HepG2 (cell line): ENCODE data around the gene FRMD1.

Experiments used
- POLR2A ChIP-seq, 2 experiments: IDR thresholded peaks; 2 replicates each; pipeline ENCODE4 v1.6.1; 2011; ENCODE audit warnings: low read depth in 2 of 2, low read length in 2 of 2, mild to moderate bottlenecking in 1 of 2, moderate library complexity in 1 of 2; ENCODE audit not compliant: insufficient read depth in 1 of 2
- SP1 ChIP-seq, 2 experiments: fragments of 450-650 bp in 1 of 2; sonication (generic) in 1 of 2; formaldehyde crosslinking in 1 of 2; IDR thresholded peaks; 2 replicates each; pipeline versions ENCODE4 v1.4.0 to v1.6.1; 2016 to 2020; ENCODE audit warnings: missing genetic modification reagents in 1 of 2

DNA sequence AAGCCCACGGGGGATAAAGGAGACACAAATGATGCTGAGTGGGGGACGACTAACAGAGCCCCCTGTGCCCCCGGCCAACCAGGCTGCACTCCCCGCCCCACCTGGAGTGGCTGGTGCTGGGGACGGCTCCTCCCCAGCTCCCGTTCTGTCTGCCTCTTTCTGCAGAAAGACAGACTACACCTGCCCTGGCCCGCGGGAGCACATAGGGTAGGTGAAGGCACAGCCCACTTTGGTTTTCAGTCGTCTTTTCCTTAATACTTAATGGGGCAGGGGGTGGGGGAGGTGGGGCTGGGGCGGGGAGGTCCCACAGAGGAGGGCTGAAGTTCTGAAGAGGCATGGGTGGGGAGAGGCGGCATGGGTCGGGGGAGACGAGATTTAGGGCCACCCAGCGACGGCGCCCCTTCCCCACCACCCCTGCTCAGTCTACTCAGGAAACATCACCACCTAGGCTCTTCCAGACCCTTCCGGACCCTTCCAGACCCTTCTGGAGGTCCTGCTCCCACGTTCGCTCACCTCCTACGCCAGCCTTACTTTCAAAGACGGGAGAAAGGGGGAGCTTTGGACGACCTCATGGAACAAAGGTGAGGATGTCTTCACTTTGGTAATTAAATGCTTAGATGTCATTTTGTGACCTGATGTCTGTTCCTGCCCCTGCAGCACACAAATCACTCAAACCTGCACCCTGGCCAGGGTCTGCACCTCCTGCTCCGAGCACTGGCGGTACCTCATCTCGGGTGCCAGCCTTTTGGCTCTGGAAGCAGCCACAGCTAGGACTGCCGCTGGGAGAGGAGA lies 21.2 kb upstream of the FRMD1 start:
- TF ChIP-seq SP1 (IDR thresholded peaks at IDR 0.05) (no peak), SP1 (CRISPR knock-in tag; IDR thresholded peaks at IDR 0.05) (no peak), POLR2A (IDR thresholded peaks at IDR 0.05; ENCODE audit: insufficient read depth in 1 of 2, low read depth in 2 of 2, low read length in 2 of 2) (no peak)
